CD4-positive, alpha-beta T cell treated with Interferon alpha-2 for 1 hour (primary cell): ENCODE measurements around the gene NFKBIE.
A peak's percentile ranks its signal among the peaks of the same experiment; 100 is the strongest.

Experiments
- DNase-seq, 2 donors: peaks; one replicate each; pipeline ENCODE4 v3.0.0-alpha.2; 2020 to 2022

The NFKBIE gene

GRCh38 chr6:44272529-44272928 is 7.2 kb upstream of the NFKBIE start:
- DNase-seq, result no peak

GRCh38 chr6:44271914-44272313 is 6.6 kb upstream of the NFKBIE start:
- no peak for DNase-seq

GRCh38 chr6:44271406-44271723 is 6.0 kb upstream of the NFKBIE start:
- DNase-seq, result no peak

- peak in 1 of 2 donors; percentile 23 for DNase-seq
Observed at GRCh38 chr6:44270526-44271405, 5.4 kb upstream of the NFKBIE start.

GRCh38 chr6:44269921-44270525 is 4.7 kb upstream of the NFKBIE start, which contains the start of gene TMEM151B:
TSS of gene TMEM151B (plus strand) at chr6:44270450. CDS start at chr6:44270743, 293 bp downstream.
- DNase-seq, result peak in 1 of 2 donors; percentile 47

GRCh38 chr6:44269178-44269920 is 4.0 kb upstream of the NFKBIE start:
- DNase-seq, result no peak

- DNase-seq, result peak; percentile 58 to 77
Observed at GRCh38 chr6:44268095-44268628, 2.8 kb upstream of the NFKBIE start.

- no peak for DNase-seq
Observed at GRCh38 chr6:44267252-44267651, 1.9 kb upstream of the NFKBIE start.

- no peak for DNase-seq
Observed at GRCh38 chr6:44266347-44266746, 996 bp upstream of the NFKBIE start.

GRCh38 chr6:44265722-44266233 is 427 bp upstream of the NFKBIE start:
- no peak for DNase-seq

GRCh38 chr6:44264154-44265006 is 971 bp downstream of the NFKBIE start:
- peak; percentile 62 to 80 for DNase-seq

GRCh38 chr6:44263354-44264100 is 1.8 kb downstream of the NFKBIE start:
- DNase-seq, result peak; percentile 72 to 82

- peak; percentile 29 to 51 for DNase-seq
Observed at GRCh38 chr6:44262467-44263353, 2.6 kb downstream of the NFKBIE start.

GRCh38 chr6:44261581-44261980 is 3.8 kb downstream of the NFKBIE start:
- DNase-seq, result no peak

GRCh38 chr6:44260451-44261297 is 4.7 kb downstream of the NFKBIE start:
- no peak for DNase-seq

GRCh38 chr6:44260011-44260410 is 5.3 kb downstream of the NFKBIE start:
- no peak for DNase-seq

GRCh38 chr6:44258921-44259320 is 6.4 kb downstream of the NFKBIE start:
- no peak for DNase-seq

- DNase-seq, result no peak
Observed at GRCh38 chr6:44258325-44258863, 7.0 kb downstream of the NFKBIE start.

- no peak for DNase-seq
Observed at GRCh38 chr6:44257753-44258324, 7.5 kb downstream of the NFKBIE start.
